Endodermal cell (in vitro differentiated cells): Measurements from ENCODE around the gene ZNF407. TPM values are rescaled to one million over a fixed set of nuclear protein-coding genes. Genes with fewer than 3 reads are reported as not detected.

Experiments used
- DNase-seq: peaks from one replicate; pipeline ENCODE4 v3.0.0-alpha.2; 2017
- H3K27ac ChIP-seq: 2 replicates; pipeline ENCODE4 v1.5.1; 2013; ENCODE audit warnings: mild to moderate bottlenecking, low read depth, low read length, moderate library complexity
- H3K27me3 ChIP-seq: 2 replicates; pipeline ENCODE4 v1.6.1; 2013; ENCODE audit warnings: mild to moderate bottlenecking, low read length, moderate library complexity; ENCODE audit not compliant: insufficient read depth, control insufficient read depth, poor library complexity, severe bottlenecking
- H3K36me3 ChIP-seq: 2 replicates; pipeline ENCODE4 v1.7.0; 2013; ENCODE audit warnings: mild to moderate bottlenecking, low read length, moderate library complexity; ENCODE audit not compliant: control insufficient read depth, insufficient read depth
- H3K4me1 ChIP-seq: one replicate; pipeline ENCODE4 v1.7.0; 2013; ENCODE audit warnings: low read length; ENCODE audit not compliant: control insufficient read depth, insufficient read depth
- H3K4me3 ChIP-seq: 2 replicates; pipeline ENCODE4 v1.5.1; 2013; ENCODE audit warnings: mild to moderate bottlenecking, low read length, moderate library complexity
- H3K9ac ChIP-seq: 2 replicates; pipeline ENCODE4 v1.6.1; 2013; ENCODE audit warnings: mild to moderate bottlenecking, low read length, moderate library complexity; ENCODE audit not compliant: poor library complexity, severe bottlenecking; ENCODE audit errors: extremely low read depth
- H3K9me3 ChIP-seq: 2 replicates; pipeline ENCODE4 v1.6.1; 2013; ENCODE audit warnings: mild to moderate bottlenecking, low read length, moderate library complexity; ENCODE audit not compliant: control insufficient read depth
- H3K27ac Mint-ChIP-seq: 2 replicates; pipeline ENCODE4 v1.8.0; 2020; ENCODE audit warnings: mixed read lengths
- H3K27me3 Mint-ChIP-seq: 2 replicates; pipeline ENCODE4 v1.8.0; 2021; ENCODE audit warnings: mild to moderate bottlenecking, mixed read lengths; ENCODE audit not compliant: insufficient read depth
- H3K36me3 Mint-ChIP-seq: 2 replicates; pipeline ENCODE4 v1.8.0; 2020; ENCODE audit warnings: low read depth, mixed read lengths
- H3K4me1 Mint-ChIP-seq: 2 replicates; pipeline ENCODE4 v1.8.0; 2020; ENCODE audit warnings: mixed read lengths
- H3K4me3 Mint-ChIP-seq: 2 replicates; pipeline ENCODE4 v1.8.0; 2020; ENCODE audit warnings: mild to moderate bottlenecking, moderate library complexity, mixed read lengths
- H3K9me3 Mint-ChIP-seq: 2 replicates; pipeline ENCODE4 v1.8.0; 2020; ENCODE audit warnings: mild to moderate bottlenecking, mixed read lengths
- WGBS, 2 experiments: methylation state at CpG; one replicate each; pipeline versions ENCODE4 v1.1.5 to v1.1.7; 2013; ENCODE audit warnings: missing lambda C conversion rate in 2 of 2, mixed read lengths in 1 of 2; ENCODE audit not compliant: insufficient coverage in 1 of 2, insufficient read length in 1 of 2; 5-methylcytosine and 5-hydroxymethylcytosine counted together
- total RNA-seq, 2 donors: library from RNA; stranded (reverse); fragmentation: NEBNext Ultra II Directional in 1 of 2; extraction: Animal tissue kit (Norgen Biotek cat#: 25700) in 1 of 2; gene quantifications; 2 replicates in 1 of 2; 3 replicates in 1 of 2; pipeline ENCODE4 v1.2.1, GENCODE V29; 2021
- TF ChIP-seq, protein P1 (sequence below): fragments of 200-600 bp; sonication (generic); conservative IDR thresholded peaks from 2 replicates; pipeline ENCODE4 v1.5.0; 2021; ENCODE audit warnings: antibody characterized with exemption, mild to moderate bottlenecking

Gene ZNF407
- total RNA-seq, 2 donors from 2014 or later: 7.6 to 13.1 TPM

DNA sequence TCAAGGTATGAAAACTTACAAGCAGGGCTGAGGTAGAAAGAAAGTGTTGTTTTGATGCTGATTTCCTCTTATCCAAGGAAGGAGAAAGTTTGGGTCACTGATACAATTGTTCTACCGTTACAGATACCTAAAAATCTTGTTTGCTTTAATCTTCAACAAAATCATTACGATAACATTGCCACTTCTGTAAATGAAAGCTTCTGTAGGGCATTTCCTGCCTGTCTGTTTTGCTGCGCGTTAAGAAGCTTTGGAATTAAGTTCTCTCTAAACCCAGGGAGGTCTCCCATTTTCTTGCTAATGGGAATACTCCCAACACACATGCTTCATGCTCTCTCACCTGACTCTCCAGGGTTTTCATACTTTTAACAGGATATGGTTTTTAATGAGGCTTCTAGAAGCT, 352.8 kb downstream of the ZNF407 start:
- H3K4me3 Mint-ChIP-seq: no peak overlapping the region
- H3K4me1 Mint-ChIP-seq: peaks cover 24% of the 10 kb centered on the region
- no peaks in the 10 kb centered on the region for H3K9me3 ChIP-seq

DNA sequence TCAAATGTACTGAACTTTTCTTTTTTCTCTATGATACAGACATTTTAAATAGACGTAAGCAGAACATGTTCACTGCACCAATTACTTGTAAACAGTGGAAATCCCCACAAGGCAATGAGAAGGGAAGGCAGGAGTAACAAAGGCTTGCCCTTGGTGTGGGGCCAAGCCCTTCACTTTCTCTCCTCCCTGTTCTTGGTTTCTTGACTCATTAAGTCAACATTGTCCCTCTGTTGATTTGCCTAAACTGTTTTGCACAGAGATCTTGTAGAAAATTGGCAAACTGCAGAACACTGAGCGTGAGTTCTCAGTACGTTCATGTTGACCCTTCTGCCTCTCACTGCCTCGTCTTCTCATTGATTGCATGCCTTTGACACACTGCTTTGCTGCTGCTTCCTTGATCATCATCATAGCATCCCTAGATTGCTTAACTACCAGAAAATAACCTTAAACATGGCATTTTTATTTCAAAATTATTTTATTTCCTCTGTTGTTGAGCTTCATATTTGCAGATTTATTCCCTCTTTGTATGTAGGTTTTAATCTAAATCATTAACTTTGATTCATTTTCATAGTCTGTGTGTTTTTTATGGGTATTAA, 353.6 kb downstream of the ZNF407 start:
- Mint-ChIP-seq H3K9me3 (no peaks in the 10 kb centered on the region), H3K4me3 (no peak overlapping the region), H3K36me3 (no peaks in the 10 kb centered on the region), H3K27ac (no peak overlapping the region), H3K4me1 (peaks cover 19% of the 10 kb centered on the region), H3K27me3 (no peaks in the 10 kb centered on the region)
- TF ChIP-seq, protein P1, sequence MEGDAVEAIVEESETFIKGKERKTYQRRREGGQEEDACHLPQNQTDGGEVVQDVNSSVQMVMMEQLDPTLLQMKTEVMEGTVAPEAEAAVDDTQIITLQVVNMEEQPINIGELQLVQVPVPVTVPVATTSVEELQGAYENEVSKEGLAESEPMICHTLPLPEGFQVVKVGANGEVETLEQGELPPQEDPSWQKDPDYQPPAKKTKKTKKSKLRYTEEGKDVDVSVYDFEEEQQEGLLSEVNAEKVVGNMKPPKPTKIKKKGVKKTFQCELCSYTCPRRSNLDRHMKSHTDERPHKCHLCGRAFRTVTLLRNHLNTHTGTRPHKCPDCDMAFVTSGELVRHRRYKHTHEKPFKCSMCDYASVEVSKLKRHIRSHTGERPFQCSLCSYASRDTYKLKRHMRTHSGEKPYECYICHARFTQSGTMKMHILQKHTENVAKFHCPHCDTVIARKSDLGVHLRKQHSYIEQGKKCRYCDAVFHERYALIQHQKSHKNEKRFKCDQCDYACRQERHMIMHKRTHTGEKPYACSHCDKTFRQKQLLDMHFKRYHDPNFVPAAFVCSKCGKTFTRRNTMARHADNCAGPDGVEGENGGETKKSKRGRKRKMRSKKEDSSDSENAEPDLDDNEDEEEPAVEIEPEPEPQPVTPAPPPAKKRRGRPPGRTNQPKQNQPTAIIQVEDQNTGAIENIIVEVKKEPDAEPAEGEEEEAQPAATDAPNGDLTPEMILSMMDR: no peak
- Histone ChIP-seq H3K27ac (no peak overlapping the region), H3K9me3 (no peaks in the 10 kb centered on the region), H3K36me3 (no peaks in the 10 kb centered on the region), H3K4me1 (no peaks in the 10 kb centered on the region), H3K27me3 (peaks cover 5% of the 10 kb centered on the region), H3K9ac (no peak overlapping the region), H3K4me3 (no peak overlapping the region)
- WGBS, 2 experiments: 87 to 95% methylated on average over 4 of the region's 4 CpGs
- DNase-seq: no peak

More for the DNA sequence above, 352.8 kb downstream of the ZNF407 start:
- no peak overlapping the region for H3K4me3 ChIP-seq
- Mint-ChIP-seq H3K27ac (peak overlapping the region; percentile 4), H3K9me3 (no peaks in the 10 kb centered on the region), H3K27me3 (no peaks in the 10 kb centered on the region), H3K36me3 (no peaks in the 10 kb centered on the region)
- 46 to 54% methylated on average over 2 to 4 of the region's 4 CpGs for WGBS, 2 experiments
- no peak for DNase-seq
- TF ChIP-seq, protein P1: no peak
- H3K36me3 ChIP-seq: no peaks in the 10 kb centered on the region
- no peaks in the 10 kb centered on the region for H3K4me1 ChIP-seq
- H3K9ac ChIP-seq: no peak overlapping the region
- peaks cover 5% of the 10 kb centered on the region for H3K27me3 ChIP-seq
- no peak overlapping the region for H3K27ac ChIP-seq

DNA sequence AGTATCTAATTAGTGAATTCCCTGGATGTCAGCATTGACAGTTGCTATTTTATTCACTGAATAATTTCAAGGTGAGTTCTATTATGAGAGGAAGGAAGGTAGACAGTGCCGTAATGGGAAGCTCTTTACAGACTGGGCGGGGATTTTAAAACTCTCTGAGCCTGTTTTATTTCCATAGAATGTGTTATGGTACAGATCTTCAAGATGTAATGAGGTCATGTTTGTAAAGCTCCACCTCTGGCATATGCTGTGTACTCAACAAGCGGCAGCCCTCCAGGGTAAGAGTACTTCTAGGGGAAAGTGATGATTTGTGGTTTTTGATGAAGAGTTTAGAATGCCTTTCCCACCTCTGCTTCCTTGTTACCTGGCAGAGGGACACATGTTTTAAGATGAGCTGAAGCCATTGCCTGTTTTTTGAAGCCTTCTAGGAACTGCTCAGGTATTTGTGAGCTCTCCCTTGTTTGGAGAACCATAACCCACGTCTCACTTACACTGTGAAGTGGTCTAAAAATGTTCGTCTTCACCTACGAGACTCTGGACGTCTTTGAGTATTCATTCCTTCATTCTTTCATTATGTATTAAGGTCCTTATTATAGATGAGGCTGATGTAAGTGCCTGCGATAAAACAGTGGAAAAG, 360.0 kb downstream of the ZNF407 start:
- Histone ChIP-seq H3K4me3 (no peak overlapping the region), H3K27ac (no peak overlapping the region), H3K27me3 (peaks cover 2% of the 10 kb centered on the region), H3K36me3 (no peaks in the 10 kb centered on the region), H3K9ac (no peak overlapping the region), H3K4me1 (no peaks in the 10 kb centered on the region), H3K9me3 (no peaks in the 10 kb centered on the region)
- no peak overlapping the region for H3K27ac Mint-ChIP-seq
- H3K4me1 Mint-ChIP-seq: no peaks in the 10 kb centered on the region
- WGBS, 2 experiments: 92 to 96% methylated on average over 5 to 8 of the region's 8 CpGs
- no peaks in the 10 kb centered on the region for H3K36me3 Mint-ChIP-seq
- no peak for DNase-seq
- TF ChIP-seq, protein P1: no peak
- no peak overlapping the region for H3K4me3 Mint-ChIP-seq
- H3K9me3 Mint-ChIP-seq: no peaks in the 10 kb centered on the region
- H3K27me3 Mint-ChIP-seq: no peaks in the 10 kb centered on the region
